SK-N-SH treated with all-trans-retinoic acid at 6 μM for 48 hours (cell line): Measurements from ENCODE around the gene ZBTB16.

Source experiments
- ATAC-seq: fragments of 200-7000 bp; cut with Tn5 transposase; 3 replicates; pipeline ENCODE4 v1.9.1; 2020; ENCODE audit warnings: mild to moderate bottlenecking, moderate library complexity
- ARNTL ChIP-seq: fragments of 450-650 bp; formaldehyde crosslinking; IDR thresholded peaks from 2 replicates; pipeline ENCODE4 v1.5.0; 2020; ENCODE audit warnings: low read depth, mild to moderate bottlenecking, moderate library complexity, borderline replicate concordance
- BACH2 ChIP-seq: fragments of 250-450 bp; sonication (Bioruptor Pico); IDR thresholded peaks from 2 replicates; pipeline ENCODE4 v1.9.0; 2021; ENCODE audit warnings: mild to moderate bottlenecking, borderline replicate concordance
- CSDC2 ChIP-seq: fragments of 250-450 bp; sonication (Bioruptor Pico); IDR thresholded peaks from 2 replicates; pipeline ENCODE4 v1.5.0; 2020; ENCODE audit warnings: mild to moderate bottlenecking, moderate library complexity
- ESRRG ChIP-seq: fragments of 250-450 bp; sonication (Bioruptor Pico); IDR thresholded peaks from 2 replicates; pipeline ENCODE4 v1.6.1; 2021; ENCODE audit warnings: mild to moderate bottlenecking
- GLIS3 ChIP-seq: fragments of 250-450 bp; sonication (Bioruptor Pico); IDR thresholded peaks from 2 replicates; pipeline ENCODE4 v1.5.0; 2020; ENCODE audit warnings: mild to moderate bottlenecking, moderate library complexity
- ISL1 ChIP-seq: fragments of 250-450 bp; sonication (Bioruptor Pico); IDR thresholded peaks from 2 replicates; pipeline ENCODE4 v2.1.2; 2022; ENCODE audit warnings: mild to moderate bottlenecking, moderate library complexity
- OSR1 ChIP-seq: fragments of 250-450 bp; sonication (Bioruptor Pico); IDR thresholded peaks from 2 replicates; pipeline ENCODE4 v1.8.0; 2022; ENCODE audit warnings: moderate library complexity, mild to moderate bottlenecking, inconsistent platforms
- PATZ1 ChIP-seq: fragments of 250-450 bp; sonication (Bioruptor Pico); IDR thresholded peaks from 2 replicates; pipeline ENCODE4 v1.8.0; 2020; ENCODE audit warnings: mild to moderate bottlenecking, moderate library complexity, borderline replicate concordance
- POU6F1 ChIP-seq: fragments of 250-450 bp; sonication (Bioruptor Pico); IDR thresholded peaks from 2 replicates; pipeline ENCODE4 v1.8.0; 2021; ENCODE audit warnings: low read depth, mild to moderate bottlenecking, moderate library complexity, borderline replicate concordance
- PPARA ChIP-seq: fragments of 250-450 bp; sonication (Bioruptor Pico); IDR thresholded peaks from 2 replicates; pipeline ENCODE4 v1.5.0; 2020; ENCODE audit warnings: mild to moderate bottlenecking, borderline replicate concordance
- RARB ChIP-seq: fragments of 250-450 bp; sonication (Bioruptor Pico); IDR thresholded peaks from 2 replicates; pipeline ENCODE4 v1.8.0; 2021; ENCODE audit warnings: mild to moderate bottlenecking, moderate library complexity
- SNAI2 ChIP-seq: fragments of 250-450 bp; sonication (Bioruptor Pico); IDR thresholded peaks from 2 replicates; pipeline ENCODE4 v1.5.0; 2020; ENCODE audit warnings: mild to moderate bottlenecking, moderate library complexity
- TCF4 ChIP-seq: fragments of 250-450 bp; sonication (Bioruptor Pico); IDR thresholded peaks from 2 replicates; pipeline ENCODE4 v1.8.0; 2021; ENCODE audit warnings: mild to moderate bottlenecking, moderate library complexity, borderline replicate concordance
- TOX ChIP-seq: fragments of 250-450 bp; sonication (Bioruptor Pico); IDR thresholded peaks from 2 replicates; pipeline ENCODE4 v1.8.0; 2021; ENCODE audit warnings: mild to moderate bottlenecking, moderate library complexity, borderline replicate concordance
- ZC3H10 ChIP-seq: fragments of 250-450 bp; sonication (Bioruptor Pico); IDR thresholded peaks from 2 replicates; pipeline ENCODE4 v1.5.1; 2021; ENCODE audit warnings: mild to moderate bottlenecking, moderate library complexity
- ZFP3 ChIP-seq: fragments of 250-450 bp; sonication (Bioruptor Pico); IDR thresholded peaks from 2 replicates; pipeline ENCODE4 v1.5.0; 2020; ENCODE audit warnings: mild to moderate bottlenecking, moderate library complexity
- ZFP30 ChIP-seq: fragments of 450-650 bp; formaldehyde crosslinking; IDR thresholded peaks from 2 replicates; pipeline ENCODE4 v1.5.0; 2022; ENCODE audit warnings: mild to moderate bottlenecking, moderate library complexity
- ZNF565 ChIP-seq: fragments of 450-650 bp; formaldehyde crosslinking; conservative IDR thresholded peaks from 2 replicates; pipeline ENCODE4 v1.5.0; 2020; ENCODE audit warnings: low read depth, mild to moderate bottlenecking, moderate library complexity
- ZNF70 ChIP-seq: fragments of 450-650 bp; formaldehyde crosslinking; IDR thresholded peaks from 2 replicates; pipeline ENCODE4 v1.5.0; 2020; ENCODE audit warnings: mild to moderate bottlenecking, moderate library complexity
- ZNF8 ChIP-seq: fragments of 450-650 bp; formaldehyde crosslinking; IDR thresholded peaks from 2 replicates; pipeline ENCODE4 v1.5.0; 2020; ENCODE audit warnings: mild to moderate bottlenecking, moderate library complexity
- TF ChIP-seq, protein P1 (sequence below): fragments of 250-450 bp; sonication (Bioruptor Pico); IDR thresholded peaks from 2 replicates; pipeline ENCODE4 v1.5.0; 2020; ENCODE audit warnings: mild to moderate bottlenecking, moderate library complexity
- TF ChIP-seq, protein P2 (sequence below): fragments of 250-450 bp; sonication (Bioruptor Pico); IDR thresholded peaks from 2 replicates; pipeline ENCODE4 v1.5.1; 2021; ENCODE audit warnings: mild to moderate bottlenecking, moderate library complexity

The ZBTB16 gene

DNA sequence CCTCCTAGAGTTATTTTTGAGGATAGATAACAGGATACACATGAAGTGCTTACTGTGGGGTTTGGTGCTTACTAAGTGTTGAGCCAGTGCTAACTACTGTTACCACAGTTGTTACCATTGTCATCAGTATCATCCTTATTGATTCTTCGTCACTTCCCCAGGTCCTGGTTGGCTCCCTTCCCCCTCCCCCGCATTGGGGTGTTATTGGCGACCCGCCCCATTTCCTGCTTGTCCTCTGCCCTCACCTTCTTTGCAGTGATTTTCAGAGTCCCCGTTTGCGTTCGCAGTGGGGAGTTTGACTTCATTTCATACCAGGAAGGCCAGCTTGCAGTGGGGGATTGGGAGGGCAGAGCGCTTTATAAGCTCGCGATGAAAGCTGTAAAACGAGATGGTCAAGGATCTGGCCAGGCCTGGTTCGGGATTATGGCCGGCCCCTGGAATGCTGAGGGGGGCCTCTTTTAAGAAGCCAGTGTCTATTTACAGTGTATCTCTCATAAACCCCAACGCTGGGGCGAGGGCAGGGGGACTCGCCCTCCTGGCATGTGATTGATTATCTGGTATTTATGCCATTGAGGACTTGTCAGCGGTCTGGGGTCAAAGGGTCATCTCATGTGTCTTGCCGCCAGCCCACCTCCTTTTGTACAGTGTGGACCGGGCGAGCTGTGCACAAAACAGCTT is 152.1 kb downstream of the ZBTB16 start (continued):
- no peak for TF ChIP-seq PATZ1

- no peak for ATAC-seq
- TF ChIP-seq ZNF70 (CRISPR knock-in tag), result no peak
- TF ChIP-seq BACH2 (CRISPR knock-in tag), result no peak
- TF ChIP-seq RARB (CRISPR knock-in tag), result no peak
- no peak for TF ChIP-seq ZC3H10 (CRISPR knock-in tag)
- no peak for TF ChIP-seq POU6F1 (CRISPR knock-in tag)
- no peak for TF ChIP-seq CSDC2 (CRISPR knock-in tag)
- TF ChIP-seq, protein P1, sequence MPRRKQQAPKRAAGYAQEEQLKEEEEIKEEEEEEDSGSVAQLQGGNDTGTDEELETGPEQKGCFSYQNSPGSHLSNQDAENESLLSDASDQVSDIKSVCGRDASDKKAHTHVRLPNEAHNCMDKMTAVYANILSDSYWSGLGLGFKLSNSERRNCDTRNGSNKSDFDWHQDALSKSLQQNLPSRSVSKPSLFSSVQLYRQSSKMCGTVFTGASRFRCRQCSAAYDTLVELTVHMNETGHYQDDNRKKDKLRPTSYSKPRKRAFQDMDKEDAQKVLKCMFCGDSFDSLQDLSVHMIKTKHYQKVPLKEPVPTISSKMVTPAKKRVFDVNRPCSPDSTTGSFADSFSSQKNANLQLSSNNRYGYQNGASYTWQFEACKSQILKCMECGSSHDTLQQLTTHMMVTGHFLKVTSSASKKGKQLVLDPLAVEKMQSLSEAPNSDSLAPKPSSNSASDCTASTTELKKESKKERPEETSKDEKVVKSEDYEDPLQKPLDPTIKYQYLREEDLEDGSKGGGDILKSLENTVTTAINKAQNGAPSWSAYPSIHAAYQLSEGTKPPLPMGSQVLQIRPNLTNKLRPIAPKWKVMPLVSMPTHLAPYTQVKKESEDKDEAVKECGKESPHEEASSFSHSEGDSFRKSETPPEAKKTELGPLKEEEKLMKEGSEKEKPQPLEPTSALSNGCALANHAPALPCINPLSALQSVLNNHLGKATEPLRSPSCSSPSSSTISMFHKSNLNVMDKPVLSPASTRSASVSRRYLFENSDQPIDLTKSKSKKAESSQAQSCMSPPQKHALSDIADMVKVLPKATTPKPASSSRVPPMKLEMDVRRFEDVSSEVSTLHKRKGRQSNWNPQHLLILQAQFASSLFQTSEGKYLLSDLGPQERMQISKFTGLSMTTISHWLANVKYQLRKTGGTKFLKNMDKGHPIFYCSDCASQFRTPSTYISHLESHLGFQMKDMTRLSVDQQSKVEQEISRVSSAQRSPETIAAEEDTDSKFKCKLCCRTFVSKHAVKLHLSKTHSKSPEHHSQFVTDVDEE (CRISPR knock-in tag), result no peak
- no peak for TF ChIP-seq TOX
- TF ChIP-seq OSR1, result no peak
- TF ChIP-seq ZFP30 (CRISPR knock-in tag), result no peak
- TF ChIP-seq SNAI2 (CRISPR knock-in tag), result no peak
- TF ChIP-seq ARNTL (CRISPR knock-in tag), result no peak
These were observed 154.1 kb downstream of the ZBTB16 start for GRCh38 chr11:114213622-114214021.

DNA sequence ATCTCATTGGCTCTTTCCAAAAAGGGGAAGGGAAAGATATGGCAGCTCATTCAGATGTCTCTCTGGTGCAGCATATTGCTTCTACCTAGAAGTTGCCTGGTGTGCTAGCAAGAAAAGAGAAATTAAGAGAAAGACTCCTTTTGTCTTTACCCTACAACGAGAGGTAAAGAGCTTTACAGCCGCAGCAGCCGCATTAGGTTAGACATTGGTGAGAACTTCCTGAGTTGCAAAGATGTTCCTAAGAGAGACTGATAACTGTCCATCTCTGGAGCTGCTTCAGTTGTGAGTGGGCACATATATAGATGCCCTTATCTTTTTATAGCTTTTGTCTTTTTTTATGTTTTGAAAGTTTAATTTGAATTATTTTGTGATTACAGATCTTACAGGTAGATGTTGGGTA is 155.9 kb downstream of the ZBTB16 start:
- no peak for ATAC-seq
- TF ChIP-seq ZNF8 (CRISPR knock-in tag), result no peak
- TF ChIP-seq TCF4 (CRISPR knock-in tag), result no peak
- no peak for TF ChIP-seq BACH2 (CRISPR knock-in tag)
- no peak for TF ChIP-seq PPARA (CRISPR knock-in tag)
- no peak for TF ChIP-seq GLIS3 (CRISPR knock-in tag)
- no peak for TF ChIP-seq ZFP3 (CRISPR knock-in tag)
- TF ChIP-seq, protein P1 (CRISPR knock-in tag), result no peak
- no peak for TF ChIP-seq PATZ1
- no peak for TF ChIP-seq ARNTL (CRISPR knock-in tag)
- no peak for TF ChIP-seq SNAI2 (CRISPR knock-in tag)
- no peak for TF ChIP-seq ISL1
- no peak for TF ChIP-seq ESRRG
- TF ChIP-seq CSDC2 (CRISPR knock-in tag), result no peak
- TF ChIP-seq ZC3H10 (CRISPR knock-in tag), result no peak
- TF ChIP-seq ZFP30 (CRISPR knock-in tag), result no peak
- TF ChIP-seq, protein P2, sequence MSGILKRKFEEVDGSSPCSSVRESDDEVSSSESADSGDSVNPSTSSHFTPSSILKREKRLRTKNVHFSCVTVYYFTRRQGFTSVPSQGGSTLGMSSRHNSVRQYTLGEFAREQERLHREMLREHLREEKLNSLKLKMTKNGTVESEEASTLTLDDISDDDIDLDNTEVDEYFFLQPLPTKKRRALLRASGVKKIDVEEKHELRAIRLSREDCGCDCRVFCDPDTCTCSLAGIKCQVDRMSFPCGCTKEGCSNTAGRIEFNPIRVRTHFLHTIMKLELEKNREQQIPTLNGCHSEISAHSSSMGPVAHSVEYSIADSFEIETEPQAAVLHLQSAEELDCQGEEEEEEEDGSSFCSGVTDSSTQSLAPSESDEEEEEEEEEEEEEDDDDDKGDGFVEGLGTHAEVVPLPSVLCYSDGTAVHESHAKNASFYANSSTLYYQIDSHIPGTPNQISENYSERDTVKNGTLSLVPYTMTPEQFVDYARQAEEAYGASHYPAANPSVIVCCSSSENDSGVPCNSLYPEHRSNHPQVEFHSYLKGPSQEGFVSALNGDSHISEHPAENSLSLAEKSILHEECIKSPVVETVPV (CRISPR knock-in tag), result no peak
- TF ChIP-seq OSR1, result no peak
- no peak for TF ChIP-seq ZNF565 (CRISPR knock-in tag)
